Esophagus squamous epithelium (tissue), 4 donors: Measurements from ENCODE around the gene AADACL2.

Source experiments
- POLR2A ChIP-seq, 4 donors: fragments of 450-650 bp; IDR thresholded peaks; one replicate each; pipeline ENCODE4 v1.6.1; 2017; ENCODE audit warnings: antibody characterized with exemption in 4 of 4, mild to moderate bottlenecking in 4 of 4, moderate library complexity in 3 of 4
- TF ChIP-seq, protein P1 (sequence below), 6 experiments: fragments of 450-650 bp in 4 of 6; fragments of 200-600 bp in 2 of 6; sonication (generic) in 2 of 6; IDR thresholded peaks; one replicate each; pipeline ENCODE4 v1.5.1; 2016 to 2019; ENCODE audit warnings: antibody characterized with exemption in 6 of 6, mild to moderate bottlenecking in 4 of 6, moderate library complexity in 4 of 6

DNA sequence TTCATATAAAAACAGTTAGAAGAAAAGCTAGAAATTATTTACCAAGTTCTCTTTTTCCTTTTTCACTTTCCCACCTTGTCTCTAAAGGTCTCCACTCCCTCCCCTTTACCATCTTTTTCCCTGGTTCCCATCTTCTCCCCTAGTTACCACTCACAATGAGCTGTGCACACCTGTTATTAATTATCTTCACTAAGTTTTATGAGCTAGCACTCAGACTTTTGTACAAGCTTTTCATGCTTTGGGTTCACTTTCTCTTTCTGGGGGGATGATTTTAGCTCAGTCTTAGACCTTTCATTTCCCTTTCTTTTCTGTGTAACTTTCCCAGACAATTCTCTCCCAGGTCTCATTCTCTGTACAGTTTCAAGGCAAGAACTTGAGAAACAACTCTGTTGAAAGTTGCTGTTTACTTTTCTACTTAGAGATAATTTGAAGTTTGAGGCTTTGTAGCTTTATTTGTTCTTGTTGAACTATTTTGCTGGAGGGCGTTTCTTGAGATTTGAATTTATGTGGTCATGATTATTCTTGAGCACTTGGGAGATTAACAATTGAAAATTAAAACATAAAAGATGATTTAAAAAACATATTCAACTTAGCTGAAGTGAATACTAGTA lies 56.2 kb downstream of the AADACL2 start:
- TF ChIP-seq, protein P1, sequence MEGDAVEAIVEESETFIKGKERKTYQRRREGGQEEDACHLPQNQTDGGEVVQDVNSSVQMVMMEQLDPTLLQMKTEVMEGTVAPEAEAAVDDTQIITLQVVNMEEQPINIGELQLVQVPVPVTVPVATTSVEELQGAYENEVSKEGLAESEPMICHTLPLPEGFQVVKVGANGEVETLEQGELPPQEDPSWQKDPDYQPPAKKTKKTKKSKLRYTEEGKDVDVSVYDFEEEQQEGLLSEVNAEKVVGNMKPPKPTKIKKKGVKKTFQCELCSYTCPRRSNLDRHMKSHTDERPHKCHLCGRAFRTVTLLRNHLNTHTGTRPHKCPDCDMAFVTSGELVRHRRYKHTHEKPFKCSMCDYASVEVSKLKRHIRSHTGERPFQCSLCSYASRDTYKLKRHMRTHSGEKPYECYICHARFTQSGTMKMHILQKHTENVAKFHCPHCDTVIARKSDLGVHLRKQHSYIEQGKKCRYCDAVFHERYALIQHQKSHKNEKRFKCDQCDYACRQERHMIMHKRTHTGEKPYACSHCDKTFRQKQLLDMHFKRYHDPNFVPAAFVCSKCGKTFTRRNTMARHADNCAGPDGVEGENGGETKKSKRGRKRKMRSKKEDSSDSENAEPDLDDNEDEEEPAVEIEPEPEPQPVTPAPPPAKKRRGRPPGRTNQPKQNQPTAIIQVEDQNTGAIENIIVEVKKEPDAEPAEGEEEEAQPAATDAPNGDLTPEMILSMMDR (IDR thresholded peaks at IDR 0.05): no peak
- TF ChIP-seq POLR2A (IDR thresholded peaks at IDR 0.05): no peak
